ENCODE results near the gene APOO. TPM values are rescaled to one million over a fixed set of nuclear protein-coding genes. Genes with fewer than 3 reads are reported as not detected.

The APOO gene
- total and polyA plus RNA-seq, 7 experiments from 2014 or later: 5.4 to 21.2 (median 13.9) TPM

DNA sequence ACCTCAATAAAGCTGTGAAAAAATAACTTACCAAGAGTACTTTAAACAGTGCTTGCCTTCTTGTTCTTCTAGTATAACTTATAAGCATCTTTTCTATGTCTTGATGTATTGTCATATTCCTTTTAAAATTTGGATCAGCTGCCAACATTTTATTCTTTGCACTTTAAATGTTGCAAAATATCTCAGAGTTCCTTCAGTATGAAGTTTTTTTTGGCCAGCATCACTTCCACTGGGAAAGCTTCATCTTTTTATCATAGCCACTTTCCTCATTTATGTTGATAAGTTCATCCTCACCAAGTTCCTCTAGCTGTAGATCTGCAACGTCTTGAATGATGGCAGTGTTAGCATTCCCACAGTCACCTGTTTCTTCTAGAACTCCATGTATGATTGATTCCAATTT, 24.3 kb upstream of the APOO start:
- DNase-seq (no peak), ATAC-seq (no peak)
- Histone ChIP-seq H3K4me3 (ENCODE audit: low read length) (no peak overlapping the region), H3K36me3 (ENCODE audit: control insufficient read depth in 2 of 3, insufficient read depth in 3 of 3, low read length in 3 of 3) (no peaks in the 10 kb centered on the region), H3K4me1 (ENCODE audit: control insufficient read depth in 2 of 2, insufficient read depth in 2 of 2, low read length in 2 of 2) (peaks cover 4 to 10% of the 10 kb centered on the region in 2 donors), H3K27me3 (ENCODE audit: control insufficient read depth in 2 of 2, insufficient read depth in 2 of 2, low read length in 2 of 2) (no peaks in the 10 kb centered on the region), H3K27ac (ENCODE audit: low read depth, low read length) (no peak overlapping the region), H3K9me3 (ENCODE audit: control insufficient read depth in 2 of 3, low read length in 3 of 3) (no peaks in the 10 kb centered on the region)
- Mint-ChIP-seq H3K4me3 (no peak overlapping the region), H3K9me3 (peaks cover 0 to 1% (median 0%) of the 10 kb centered on the region in 11 donors), H3K4me1 (peaks cover 4 to 21% (median 17%) of the 10 kb centered on the region in 7 donors), H3K36me3 (peaks cover 0 to 6% (median 0%) of the 10 kb centered on the region in 5 donors), H3K27ac (peak overlapping the region in 8 of 9 donors; percentile 43 to 90 (median 70)), H3K27me3 (no peaks in the 10 kb centered on the region)
- intact Hi-C loops (cut with micrococcal nuclease): no loop called here
- CTCF ChIA-PET: interaction anchor here (0.6 kb wide), 1 partner anchor 193 kb away, joined by 3 read pairs; no protein-coding TSS in a partner anchor
- POLR2A ChIA-PET: interaction anchor here (0.5 kb wide), 1 partner anchor 14 kb away, joined by 4 read pairs; no protein-coding TSS in a partner anchor

DNA sequence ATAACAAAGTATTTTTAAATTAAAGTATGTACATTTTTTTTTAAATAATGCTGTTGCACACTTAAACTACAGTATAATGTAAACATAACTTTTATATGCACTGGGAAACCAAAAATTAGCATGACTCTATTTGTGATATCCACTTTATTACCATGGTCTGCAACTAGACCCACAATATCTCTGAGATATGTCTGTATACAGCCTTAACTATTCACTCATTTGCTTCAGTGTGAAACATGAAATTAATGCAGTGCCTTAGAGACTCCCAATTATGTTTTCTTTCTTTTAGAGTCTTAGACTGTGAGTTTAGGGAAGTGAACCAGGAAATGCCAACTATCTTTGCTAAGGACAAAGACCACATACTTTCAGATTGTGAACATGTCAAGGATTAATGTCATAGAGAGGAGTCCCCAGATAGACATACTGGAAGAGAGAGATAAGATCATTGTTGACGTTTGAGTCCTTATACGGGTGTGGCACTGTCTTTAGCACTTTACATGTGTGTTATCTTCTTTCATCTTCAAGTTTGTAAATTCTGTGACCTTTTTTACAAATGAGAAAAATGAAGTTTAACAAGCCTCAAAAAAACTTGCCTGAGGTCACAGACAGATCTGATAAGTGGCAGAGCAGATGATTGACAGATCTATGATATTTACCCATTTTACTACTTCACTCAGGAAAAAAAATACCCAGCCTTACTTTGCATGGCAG, 23.3 kb upstream of the APOO start:
- peak overlapping the region; percentile 57 for H3K27ac ChIP-seq (ENCODE audit: low read depth, low read length)
- CTCF ChIA-PET: no interaction called here
- Mint-ChIP-seq H3K4me1 (peaks cover 4 to 21% (median 17%) of the 10 kb centered on the region in 7 donors), H3K4me3 (peak overlapping the region in 9 of 10 donors; percentile 12 to 68 (median 48)), H3K27ac (peak overlapping the region in 8 of 9 donors; percentile 65 to 91 (median 84)), H3K9me3 (peaks cover 0 to 1% (median 0%) of the 10 kb centered on the region in 11 donors), H3K36me3 (peaks cover 0 to 6% (median 0%) of the 10 kb centered on the region in 5 donors), H3K27me3 (no peaks in the 10 kb centered on the region)
- POLR2A ChIA-PET: no interaction called here
- ATAC-seq (peak; percentile 83), DNase-seq (peak in 7 of 9 donors; percentile 10 to 58 (median 32))
- H3K4me3 ChIP-seq (ENCODE audit: low read length): no peak overlapping the region
- no peaks in the 10 kb centered on the region for H3K9me3 ChIP-seq (ENCODE audit: control insufficient read depth in 2 of 3, low read length in 3 of 3)
- no peaks in the 10 kb centered on the region for H3K27me3 ChIP-seq (ENCODE audit: control insufficient read depth in 2 of 2, insufficient read depth in 2 of 2, low read length in 2 of 2)
- no peaks in the 10 kb centered on the region for H3K36me3 ChIP-seq (ENCODE audit: control insufficient read depth in 2 of 3, insufficient read depth in 3 of 3, low read length in 3 of 3)
- intact Hi-C loops (cut with micrococcal nuclease): loop anchor here in 1 of 2 donors (1.0 to 2.0 kb wide), 3 partner anchors 22 to 94 kb away; partner anchors contain the start of gene CXorf58
- H3K4me1 ChIP-seq (ENCODE audit: control insufficient read depth in 2 of 2, insufficient read depth in 2 of 2, low read length in 2 of 2): peaks cover 4 to 10% of the 10 kb centered on the region in 2 donors

DNA sequence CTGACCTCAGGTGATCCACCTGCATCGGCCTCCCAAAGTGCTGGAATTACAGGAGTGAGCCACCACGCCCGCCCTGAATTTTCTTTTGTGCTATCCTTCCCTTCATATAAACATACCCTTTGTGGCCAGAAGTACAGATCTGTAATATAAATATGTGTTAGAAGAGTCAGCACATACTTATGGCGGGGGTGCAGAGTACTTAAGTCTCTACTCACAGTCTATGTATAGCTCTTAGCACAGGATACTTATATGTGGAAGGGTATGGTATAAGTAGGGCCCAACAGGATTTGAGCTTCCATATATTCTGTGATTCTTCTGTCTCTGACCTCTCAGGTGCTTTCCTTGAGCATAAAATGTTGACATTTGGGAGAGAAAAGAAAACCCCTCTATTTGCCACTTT, 18.3 kb upstream of the APOO start:
- no peaks in the 10 kb centered on the region for H3K36me3 ChIP-seq (ENCODE audit: control insufficient read depth in 2 of 3, insufficient read depth in 3 of 3, low read length in 3 of 3)
- no peaks in the 10 kb centered on the region for H3K36me3 Mint-ChIP-seq
- ChIA-PET POLR2A (no interaction called here), CTCF (interaction anchor here (1.7 kb wide), 1 partner anchor 17 kb away, joined by 5 read pairs; no protein-coding TSS in a partner anchor)
- H3K4me1 ChIP-seq (ENCODE audit: control insufficient read depth in 2 of 2, insufficient read depth in 2 of 2, low read length in 2 of 2): peaks cover 0 to under 1% of the 10 kb centered on the region in 2 donors
- no peaks in the 10 kb centered on the region for H3K9me3 Mint-ChIP-seq
- no peaks in the 10 kb centered on the region for H3K27me3 ChIP-seq (ENCODE audit: control insufficient read depth in 2 of 2, insufficient read depth in 2 of 2, low read length in 2 of 2)
- intact Hi-C loops (cut with micrococcal nuclease): no loop called here
- no peaks in the 10 kb centered on the region for H3K27me3 Mint-ChIP-seq
- no peak overlapping the region for H3K4me3 ChIP-seq (ENCODE audit: low read length)
- peaks cover under 1 to 5% (median 3%) of the 10 kb centered on the region in 7 donors for H3K4me1 Mint-ChIP-seq
- no peak overlapping the region for H3K27ac Mint-ChIP-seq
- no peaks in the 10 kb centered on the region for H3K9me3 ChIP-seq (ENCODE audit: control insufficient read depth in 2 of 3, low read length in 3 of 3)
- DNase-seq: no peak
- H3K27ac ChIP-seq (ENCODE audit: low read depth, low read length): no peak overlapping the region
- ATAC-seq: no peak
- H3K4me3 Mint-ChIP-seq: no peak overlapping the region

DNA sequence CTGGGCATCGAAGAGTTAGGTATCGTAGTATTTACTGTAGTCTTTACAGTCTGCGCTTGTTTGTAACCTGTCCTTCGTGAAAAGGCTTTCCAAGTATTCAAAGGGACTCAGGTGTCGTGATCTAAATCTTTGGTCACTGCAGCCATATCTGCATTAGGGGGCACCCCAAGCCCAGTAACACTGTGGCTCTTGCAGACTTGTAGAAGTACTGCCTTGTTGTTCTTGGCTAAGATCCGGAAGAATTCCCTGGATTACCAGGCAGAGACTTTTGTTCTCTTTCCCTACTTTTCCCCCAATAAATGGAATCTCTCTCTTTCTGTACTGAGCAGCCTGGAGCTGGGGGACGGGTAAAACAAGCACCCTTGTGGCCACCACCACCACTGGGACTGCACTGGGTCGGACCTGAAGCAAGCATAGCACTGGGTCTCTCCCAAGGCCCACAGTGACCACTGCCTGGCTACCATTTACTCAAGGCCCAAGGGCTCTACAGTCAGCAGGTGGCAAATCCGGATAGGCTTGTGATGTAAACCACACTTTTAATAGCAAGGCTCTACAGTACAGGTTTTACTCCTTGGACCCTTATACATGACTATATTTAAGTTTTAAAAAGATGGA, 12.1 kb upstream of the APOO start:
- peaks cover 0 to 9% (median 0%) of the 10 kb centered on the region in 5 donors for H3K36me3 Mint-ChIP-seq
- Histone ChIP-seq H3K27me3 (ENCODE audit: control insufficient read depth in 2 of 2, insufficient read depth in 2 of 2, low read length in 2 of 2) (no peaks in the 10 kb centered on the region), H3K4me1 (ENCODE audit: control insufficient read depth in 2 of 2, insufficient read depth in 2 of 2, low read length in 2 of 2) (no peaks in the 10 kb centered on the region), H3K36me3 (ENCODE audit: control insufficient read depth in 2 of 3, insufficient read depth in 3 of 3, low read length in 3 of 3) (no peaks in the 10 kb centered on the region), H3K27ac (ENCODE audit: low read depth, low read length) (no peak overlapping the region), H3K9me3 (ENCODE audit: control insufficient read depth in 2 of 3, low read length in 3 of 3) (no peaks in the 10 kb centered on the region), H3K4me3 (ENCODE audit: low read length) (no peak overlapping the region)
- DNase-seq: no peak
- peaks cover 0 to 9% (median 0%) of the 10 kb centered on the region in 11 donors for H3K9me3 Mint-ChIP-seq
- peaks cover 0 to 4% (median 0%) of the 10 kb centered on the region in 5 donors for H3K27me3 Mint-ChIP-seq
- peaks cover 0 to 5% (median 0%) of the 10 kb centered on the region in 7 donors for H3K4me1 Mint-ChIP-seq
- no peak for ATAC-seq
- intact Hi-C loops (cut with micrococcal nuclease): no loop called here
- ChIA-PET POLR2A (no interaction called here), CTCF (no interaction called here)
- H3K27ac Mint-ChIP-seq: no peak overlapping the region
- H3K4me3 Mint-ChIP-seq: no peak overlapping the region

DNA sequence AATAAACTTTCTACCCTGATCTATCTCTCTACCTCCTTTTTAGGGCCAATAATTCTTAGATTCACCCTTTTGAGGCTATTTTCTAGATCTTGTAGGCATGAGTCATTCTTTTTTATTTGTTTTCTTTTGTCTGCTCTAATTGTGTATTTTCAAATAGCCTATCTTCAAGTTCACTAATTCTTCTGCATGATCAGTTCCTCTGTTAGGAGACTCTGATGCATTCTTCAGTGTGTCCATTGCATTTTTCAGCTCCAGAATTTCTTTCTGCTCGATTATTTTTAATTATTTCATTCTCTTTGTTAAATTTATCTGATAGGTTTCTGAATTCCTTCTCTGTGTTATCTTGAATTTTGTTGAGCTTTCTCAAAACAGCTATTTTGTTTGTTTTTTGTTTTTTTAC, 11.4 kb upstream of the APOO start:
- no peak overlapping the region for H3K27ac ChIP-seq (ENCODE audit: low read depth, low read length)
- DNase-seq (no peak), ATAC-seq (no peak)
- H3K4me1 ChIP-seq (ENCODE audit: control insufficient read depth in 2 of 2, insufficient read depth in 2 of 2, low read length in 2 of 2): no peaks in the 10 kb centered on the region
- CTCF ChIA-PET: interaction anchor here (0.6 kb wide), 1 partner anchor 134 kb away, joined by 6 read pairs; no protein-coding TSS in a partner anchor
- peaks cover 0 to 5% (median 0%) of the 10 kb centered on the region in 7 donors for H3K4me1 Mint-ChIP-seq
- H3K36me3 Mint-ChIP-seq: peaks cover 0 to 9% (median 0%) of the 10 kb centered on the region in 5 donors
- POLR2A ChIA-PET: no interaction called here
- intact Hi-C loops (cut with micrococcal nuclease): no loop called here
- H3K4me3 ChIP-seq (ENCODE audit: low read length): no peak overlapping the region
- no peak overlapping the region for H3K4me3 Mint-ChIP-seq
- no peaks in the 10 kb centered on the region for H3K9me3 ChIP-seq (ENCODE audit: control insufficient read depth in 2 of 3, low read length in 3 of 3)
- H3K9me3 Mint-ChIP-seq: peaks cover 0 to 9% (median 0%) of the 10 kb centered on the region in 11 donors
- H3K27me3 Mint-ChIP-seq: peaks cover 0 to 4% (median 0%) of the 10 kb centered on the region in 5 donors
- no peaks in the 10 kb centered on the region for H3K27me3 ChIP-seq (ENCODE audit: control insufficient read depth in 2 of 2, insufficient read depth in 2 of 2, low read length in 2 of 2)
- H3K27ac Mint-ChIP-seq: no peak overlapping the region
- no peaks in the 10 kb centered on the region for H3K36me3 ChIP-seq (ENCODE audit: control insufficient read depth in 2 of 3, insufficient read depth in 3 of 3, low read length in 3 of 3)

DNA sequence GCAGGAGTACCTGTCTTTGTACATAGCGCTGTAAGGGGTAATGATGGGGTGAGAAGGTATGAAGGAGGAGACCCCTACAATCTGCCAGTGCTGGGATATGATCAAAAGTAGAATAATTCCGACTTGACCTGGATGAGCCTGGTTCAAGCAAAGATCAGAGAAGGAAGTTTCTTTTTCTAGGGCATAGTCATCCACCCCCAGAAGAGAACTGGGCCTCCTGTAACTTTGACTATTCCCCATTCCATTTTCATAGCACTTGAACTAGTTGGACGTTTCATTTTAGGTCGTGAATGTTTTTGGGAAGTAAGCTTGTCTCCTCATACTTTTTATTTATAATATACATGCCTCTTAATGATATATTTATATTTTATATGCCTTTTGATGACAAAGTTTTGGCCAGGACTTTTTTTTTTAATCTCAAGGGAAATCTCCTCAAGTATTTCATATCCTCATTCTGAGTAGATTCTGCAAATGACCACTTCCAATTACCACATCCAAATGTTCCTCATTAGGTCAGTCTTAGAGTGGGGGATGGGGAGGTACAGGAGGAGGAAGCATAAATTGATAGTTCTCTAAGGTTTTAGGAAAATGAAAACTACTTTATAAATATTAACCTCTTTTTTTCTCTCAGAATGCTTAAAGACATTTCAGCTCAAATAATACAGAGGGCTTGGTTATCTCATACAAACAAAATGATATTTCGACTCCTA, 3.5 kb upstream of the APOO start:
- Mint-ChIP-seq H3K27me3 (no peaks in the 10 kb centered on the region), H3K9me3 (no peaks in the 10 kb centered on the region), H3K4me3 (no peak overlapping the region), H3K36me3 (no peaks in the 10 kb centered on the region), H3K4me1 (peaks cover 0 to 14% (median 8%) of the 10 kb centered on the region in 7 donors), H3K27ac (no peak overlapping the region)
- H3K27me3 ChIP-seq (ENCODE audit: control insufficient read depth in 2 of 2, insufficient read depth in 2 of 2, low read length in 2 of 2): no peaks in the 10 kb centered on the region
- CTCF ChIA-PET: no interaction called here
- peaks cover 10 to 16% of the 10 kb centered on the region in 2 donors for H3K4me1 ChIP-seq (ENCODE audit: control insufficient read depth in 2 of 2, insufficient read depth in 2 of 2, low read length in 2 of 2)
- H3K36me3 ChIP-seq (ENCODE audit: control insufficient read depth in 2 of 3, insufficient read depth in 3 of 3, low read length in 3 of 3): no peaks in the 10 kb centered on the region
- POLR2A ChIA-PET: interaction anchor here (0.6 kb wide), 1 partner anchor 156 kb away, joined by 7 read pairs; no protein-coding TSS in a partner anchor
- intact Hi-C loops (cut with micrococcal nuclease): no loop called here
- ATAC-seq: no peak
- no peak overlapping the region for H3K4me3 ChIP-seq (ENCODE audit: low read length)
- no peak for DNase-seq
- no peaks in the 10 kb centered on the region for H3K9me3 ChIP-seq (ENCODE audit: control insufficient read depth in 2 of 3, low read length in 3 of 3)
- H3K27ac ChIP-seq (ENCODE audit: low read depth, low read length): no peak overlapping the region
